GM21528 (cell line): ENCODE data around the gene LITAFD.
A peak's percentile ranks its signal among the peaks of the same experiment; 100 is the strongest.

Experiments
- ATAC-seq: cut with Tn5 transposase; IDR thresholded peaks from one replicate; pipeline ENCODE4 v1.9.1; 2021; ENCODE audit warnings: mild to moderate bottlenecking, moderate library complexity; ENCODE audit not compliant: unreplicated experiment, low FRiP score

The LITAFD gene

DNA sequence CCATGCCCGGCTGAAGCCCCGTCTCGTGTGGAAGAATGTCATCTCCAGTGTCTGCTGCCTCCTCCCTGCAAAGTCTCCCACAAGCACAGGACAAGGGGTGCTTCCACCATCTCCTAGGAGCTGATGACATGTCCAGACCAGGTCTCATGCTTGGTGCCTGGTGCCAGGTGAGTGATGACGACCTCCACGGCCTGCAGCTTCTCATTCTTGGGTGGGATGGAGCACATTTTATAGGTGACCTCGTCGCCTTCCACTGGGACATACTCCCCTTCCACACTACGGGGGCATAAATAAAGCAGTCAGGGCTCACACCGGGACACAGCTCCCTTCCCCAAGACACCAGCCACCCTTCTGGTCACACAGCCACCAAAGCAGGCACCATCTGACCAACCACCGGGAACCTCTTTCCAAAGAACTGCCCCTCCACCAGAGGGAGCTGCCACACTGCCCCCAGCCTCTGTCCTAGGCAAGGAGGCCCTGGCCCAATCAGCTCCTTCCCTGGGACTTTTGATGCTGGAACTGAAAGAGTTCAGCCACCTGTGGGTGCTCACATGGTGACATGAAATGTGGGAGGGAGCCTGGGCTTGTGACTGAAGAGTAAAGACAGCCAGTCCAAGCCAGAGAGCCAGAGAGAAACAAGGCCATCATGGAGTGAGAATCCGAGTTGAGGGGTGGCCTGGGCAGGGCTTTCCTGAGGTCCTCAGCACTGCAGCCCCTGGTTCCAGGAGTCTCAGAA lies 26.9 kb upstream of the LITAFD start:
- no peak for ATAC-seq

DNA sequence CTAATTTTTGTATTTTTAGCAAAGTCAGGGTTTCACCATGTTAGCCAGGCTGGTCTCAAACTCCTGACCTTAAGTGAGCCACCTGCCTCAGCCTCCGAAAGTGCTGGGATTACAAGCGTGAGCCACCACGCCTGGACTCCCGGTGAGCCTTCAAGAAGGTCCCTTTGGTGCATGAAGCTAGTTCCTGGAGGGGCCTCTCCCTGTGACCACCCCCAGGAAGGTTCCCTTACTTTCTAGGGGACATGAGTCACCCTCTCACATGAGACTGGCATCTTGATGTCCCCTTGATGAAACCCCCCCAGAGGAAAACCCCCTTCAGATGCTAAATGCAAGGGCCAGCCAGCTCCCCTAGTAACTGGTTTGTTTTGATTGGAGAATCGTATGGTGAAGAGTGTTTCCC lies 26.2 kb upstream of the LITAFD start:
- ATAC-seq, result no peak

DNA sequence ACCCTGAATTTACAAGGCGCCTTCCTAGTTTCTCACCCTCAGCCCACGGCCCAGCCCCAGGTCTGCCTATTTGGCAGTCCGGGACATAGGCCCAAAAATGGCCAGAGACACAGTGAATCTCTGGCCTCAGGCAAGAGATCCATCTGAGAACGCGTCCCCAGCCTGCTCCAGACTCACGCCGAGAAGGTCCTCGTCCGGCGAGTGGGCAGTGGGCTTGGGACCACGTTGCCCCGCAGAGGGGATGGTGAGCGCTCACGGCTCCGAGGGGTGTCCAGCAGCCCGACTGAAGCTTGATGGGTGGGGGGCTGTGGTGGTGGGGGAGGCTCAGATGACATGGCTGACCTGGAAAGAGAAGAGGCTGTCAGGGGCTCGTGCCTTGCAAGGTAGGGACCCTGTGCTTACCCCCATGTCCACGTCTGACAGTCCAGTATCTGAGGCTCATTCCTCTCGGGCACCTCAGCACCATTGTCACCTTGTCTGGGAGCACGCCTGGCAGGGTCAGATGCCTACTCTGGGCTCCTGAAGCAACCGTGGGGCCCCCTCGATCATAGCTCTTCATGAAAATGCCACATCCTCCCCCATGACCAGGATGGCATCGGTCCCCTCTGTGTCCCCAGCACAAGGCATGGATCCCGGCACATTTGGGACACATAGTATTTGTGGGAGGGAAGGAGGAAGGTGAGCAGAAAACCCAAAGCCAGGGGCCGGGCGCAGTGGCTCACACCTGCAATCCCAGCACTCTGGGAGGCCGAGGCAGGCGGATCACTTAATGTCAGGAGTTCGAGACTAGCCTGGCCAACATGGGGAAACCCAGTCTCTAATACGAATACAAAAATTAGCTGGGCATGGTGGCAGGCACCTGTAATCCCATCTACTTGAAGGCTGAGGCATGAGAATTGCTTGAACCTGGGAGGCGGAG lies 22.9 kb upstream of the LITAFD start:
- no peak for ATAC-seq

DNA sequence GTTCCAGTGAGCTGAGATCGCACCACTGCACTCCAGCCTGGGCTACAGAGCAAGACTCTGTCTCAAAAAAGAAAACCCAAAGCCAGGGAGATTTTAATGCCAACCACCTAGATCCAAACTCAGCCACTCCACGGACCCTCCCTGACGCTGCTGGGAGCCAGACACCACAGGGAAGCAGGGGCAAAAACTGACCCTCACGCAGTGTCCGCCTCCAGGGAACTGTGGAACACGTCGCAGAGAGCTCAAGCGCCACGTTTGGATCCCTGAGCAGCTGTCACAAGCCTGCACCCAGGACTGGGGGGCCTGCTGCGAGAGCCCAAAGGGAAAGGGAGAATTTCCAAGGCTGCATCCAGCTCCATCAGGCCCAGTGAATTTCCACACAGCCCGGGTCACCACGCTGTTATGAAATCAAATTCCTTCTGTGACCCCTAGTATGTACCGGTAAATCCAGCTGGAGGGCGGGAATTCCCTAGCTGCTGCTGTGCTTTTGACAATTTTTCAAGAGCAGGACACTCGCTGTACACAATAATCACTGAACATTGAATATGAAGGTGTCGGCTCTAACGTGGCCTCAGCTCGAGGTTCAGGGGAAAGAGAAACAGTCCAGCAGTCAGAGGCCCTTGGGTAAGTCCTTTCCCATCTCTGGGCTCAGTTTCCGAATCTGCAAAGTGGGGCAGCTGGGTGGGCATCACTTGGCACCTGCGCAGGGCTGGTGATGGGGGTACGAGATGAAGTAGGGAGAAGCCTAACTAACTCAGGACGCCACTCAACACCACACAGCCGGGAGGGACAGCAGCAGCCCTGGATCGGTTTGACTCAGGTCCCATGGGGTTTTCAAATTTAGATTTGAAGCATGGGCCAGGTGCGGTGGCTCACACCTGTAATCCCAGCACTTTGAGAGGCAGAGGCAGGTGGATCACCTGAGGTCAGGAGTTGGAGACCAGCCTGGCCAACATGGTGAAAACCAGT lies 22.0 kb upstream of the LITAFD start:
- no peak for ATAC-seq

GRCh38 chr16:8861563-8862308 lies 20.4 kb upstream of the LITAFD start:
- ATAC-seq, result no peak

GRCh38 chr16:8862309-8863130 lies 19.6 kb upstream of the LITAFD start:
- ATAC-seq, result no peak

DNA sequence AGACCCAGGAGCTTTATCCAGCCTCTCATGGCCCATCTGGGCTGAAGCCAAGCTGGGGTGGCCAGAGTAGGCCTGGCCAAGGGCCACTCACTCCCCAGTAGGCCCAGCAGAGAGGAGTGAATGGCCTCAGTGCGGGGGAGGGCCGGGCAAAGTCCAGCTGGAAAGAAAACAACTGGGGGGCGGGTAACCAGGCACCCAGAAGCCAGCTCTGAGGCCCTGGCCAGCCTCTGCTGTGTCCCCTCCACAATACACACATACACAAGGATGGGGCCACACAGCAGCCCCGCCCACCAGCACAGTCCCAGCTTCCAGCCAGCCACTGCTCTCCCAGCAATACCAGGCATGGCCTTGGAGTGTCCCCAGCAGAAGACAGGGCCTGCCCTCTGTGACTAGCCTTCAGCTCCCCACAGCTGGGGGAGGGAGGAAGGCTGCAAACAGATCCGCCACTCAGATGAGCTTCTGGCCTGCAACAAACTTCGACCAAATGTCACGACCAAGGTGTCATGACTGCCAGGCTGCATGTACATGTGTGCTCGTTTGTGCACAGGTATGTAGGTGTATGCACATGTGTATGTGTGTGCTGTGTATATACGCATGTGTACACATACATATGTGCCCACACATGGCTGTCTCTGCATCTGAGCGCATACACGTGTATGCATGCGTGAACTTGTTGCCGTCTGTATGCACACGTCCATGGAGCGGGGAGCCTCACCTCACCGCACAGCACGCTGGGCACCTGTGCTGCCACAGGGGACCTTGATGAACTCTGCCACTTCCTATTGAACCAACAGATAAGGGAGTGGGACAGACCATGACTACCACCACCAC lies 18.3 kb upstream of the LITAFD start:
- ATAC-seq, result no peak

DNA sequence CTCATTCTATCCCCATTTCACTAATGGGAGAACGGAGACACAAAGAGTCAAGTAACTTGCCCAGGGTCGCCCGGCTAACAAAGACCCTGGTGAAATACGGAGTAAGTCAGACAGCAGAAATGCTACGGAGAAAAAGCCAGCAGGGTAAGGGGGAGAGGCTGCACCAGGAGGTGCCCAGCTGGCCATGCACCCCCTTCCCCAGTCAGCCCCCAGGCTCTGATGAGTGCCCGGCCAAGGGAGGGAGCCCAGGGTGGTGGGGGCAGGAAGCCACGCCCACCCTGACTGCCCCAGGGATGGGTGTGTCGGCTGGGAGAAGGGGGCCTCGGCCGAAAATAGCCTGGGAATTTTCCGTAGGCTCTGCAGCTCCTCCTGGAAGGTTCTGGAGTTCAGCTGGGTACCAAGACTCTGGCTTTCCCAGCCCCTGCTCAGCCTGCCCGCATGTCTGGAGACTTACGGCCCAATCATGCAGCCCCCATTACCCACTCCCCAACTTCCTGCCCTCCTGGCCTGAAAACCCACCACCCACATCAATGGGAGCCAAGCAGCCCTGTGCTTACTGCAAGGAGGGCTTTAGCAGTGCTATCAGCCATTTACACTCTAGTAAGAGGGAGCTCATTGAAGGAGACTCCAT lies 17.6 kb upstream of the LITAFD start:
- ATAC-seq, result no peak

DNA sequence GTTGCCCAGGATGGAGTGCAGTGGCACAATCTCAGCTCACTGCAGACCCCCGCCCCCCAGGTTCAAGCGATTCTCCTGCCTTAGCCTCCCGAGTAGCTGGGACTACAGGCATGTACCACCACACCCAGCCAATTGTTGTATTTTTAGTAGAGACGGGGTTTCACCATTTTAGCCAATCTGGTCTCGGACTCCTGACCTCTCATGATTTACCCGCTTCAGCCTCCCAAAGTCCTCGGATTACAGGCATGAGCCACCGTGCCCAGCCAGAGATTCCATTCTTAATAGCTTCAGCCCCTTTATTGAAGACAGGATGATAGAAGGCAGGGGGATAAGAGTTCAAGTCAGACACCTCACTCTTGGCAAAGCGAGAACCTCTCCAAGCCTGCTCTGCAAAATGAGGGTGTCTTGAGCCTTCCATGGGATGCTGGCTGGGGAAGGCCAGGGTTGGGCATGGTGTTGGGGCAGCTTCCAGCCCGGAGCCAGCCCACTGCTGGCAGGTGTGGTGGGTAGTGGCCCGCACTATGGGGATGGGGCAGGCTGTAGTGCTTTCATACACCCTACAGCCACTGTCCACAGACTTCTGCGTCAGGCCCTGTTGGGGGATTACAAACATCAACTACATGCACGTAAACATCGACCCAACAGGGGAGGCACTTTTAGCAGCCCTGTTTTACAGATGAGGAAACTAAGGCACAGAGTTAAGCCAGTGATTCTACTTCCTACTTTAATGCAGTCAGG lies 16.8 kb upstream of the LITAFD start:
- no peak for ATAC-seq

DNA sequence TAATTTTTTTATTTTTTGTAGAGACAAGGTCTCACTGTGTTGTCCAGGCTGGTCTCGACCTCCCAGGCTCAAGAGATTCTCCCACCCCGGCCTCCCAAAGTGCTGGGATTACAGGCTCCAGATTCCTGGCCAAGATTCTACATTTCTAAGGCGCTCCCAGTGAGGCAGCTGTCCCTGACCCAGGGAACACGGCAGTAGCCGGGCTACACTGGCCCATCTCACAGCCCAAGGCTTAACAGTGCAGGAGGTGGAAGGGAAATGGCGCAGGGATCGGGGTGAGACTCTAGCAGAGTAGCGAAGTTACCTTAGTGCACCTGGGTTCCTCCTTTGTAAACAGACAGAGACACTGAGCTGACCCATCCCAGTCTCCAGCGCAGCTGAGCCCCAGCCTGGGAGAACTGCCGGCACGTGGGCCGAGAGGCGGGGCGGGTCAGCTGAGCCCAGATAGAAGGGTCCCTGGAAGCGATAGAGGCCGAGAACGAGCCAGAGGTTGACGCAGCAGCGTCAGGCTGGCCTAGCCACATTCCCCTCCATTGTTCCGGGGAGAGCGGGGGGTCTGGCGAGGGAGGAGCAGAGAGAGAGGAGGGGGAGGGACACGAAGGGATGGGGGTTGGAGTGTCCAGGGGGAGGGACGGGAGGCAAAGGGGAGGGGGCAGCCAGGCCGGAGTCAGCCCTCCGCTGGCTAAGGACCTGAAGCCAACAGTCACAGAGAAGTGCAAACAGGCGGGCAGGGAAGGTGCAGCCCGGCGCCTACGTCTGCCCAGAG lies 15.8 kb upstream of the LITAFD start:
- ATAC-seq, result no peak

GRCh38 chr16:8866884-8867215 lies 15.3 kb upstream of the LITAFD start:
- ATAC-seq, result no peak

- ATAC-seq, result peak; percentile 5
Observed at GRCh38 chr16:8867216-8867931, 14.8 kb upstream of the LITAFD start.

DNA sequence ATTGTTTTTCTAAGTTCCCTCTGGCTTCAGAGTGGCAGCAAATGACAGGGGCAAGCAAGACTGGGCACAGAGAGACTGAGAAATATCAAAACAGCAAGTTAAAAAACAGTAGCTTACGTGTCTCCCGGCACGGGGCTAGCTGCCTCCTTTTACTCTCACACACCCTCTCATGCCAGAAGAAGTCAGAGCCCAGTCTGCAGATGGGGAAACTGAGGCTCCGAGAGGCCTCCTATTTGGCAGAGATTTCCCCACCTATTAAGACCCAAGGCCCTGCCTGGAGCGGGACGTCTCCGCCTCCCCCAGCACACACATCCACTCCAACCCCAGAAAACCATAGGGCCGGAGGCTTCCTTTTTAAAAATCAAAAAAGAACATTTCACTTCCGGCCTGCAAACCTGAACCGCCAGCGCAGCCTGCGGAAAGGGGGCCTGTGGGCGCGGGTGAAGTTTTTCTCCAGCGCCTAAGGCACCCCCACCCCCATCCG lies 14.2 kb upstream of the LITAFD start:
- no peak for ATAC-seq

GRCh38 chr16:8868416-8869211 lies 13.5 kb upstream of the LITAFD start, which contains the start of gene CARHSP1:
Gene CARHSP1 (minus strand): TSS chr16:8869006. CDS start chr16:8859328, 9,678 bp downstream.
- peak; percentile 73 for ATAC-seq
